Left cardiac atrium (tissue), 4 donors: ENCODE data around the gene MEX3C. TPM values are rescaled to one million over a fixed set of nuclear protein-coding genes. Genes with fewer than 3 reads are reported as not detected.

Experiments used
- ATAC-seq, 2 donors: fragments of 200-7000 bp; cut with Tn5 transposase; one replicate each; pipeline ENCODE4 v1.9.1; 2020; ENCODE audit warnings: mild to moderate bottlenecking in 2 of 2, moderate library complexity in 2 of 2
- DNase-seq: peaks from one replicate; pipeline ENCODE4 v3.0.0-alpha.2; 2020
- intact Hi-C, 2 donors: fragments of 100-400 bp; cut with DNase I; formaldehyde crosslinking; loops; one replicate each; pipeline versions ENCODE4 v1.14.1 to v1.15.1; 2022 to 2023
- total RNA-seq, 2 donors: library from RNA; stranded (reverse); fragmentation: NEBNext Ultra II Directional; extraction: Animal tissue kit (Norgen Biotek cat#: 25700); gene quantifications; one replicate each; pipeline ENCODE4 v1.2.1, GENCODE V29; 2021
- donor health status: DM: no; HTN: yes; CAD: no.
- donor health status: DM: no; HTN: yes; CAD: no; lungs with severe emphysema.
- donor health status: DM: yes; HTN: yes; CAD: no.
- donor health status: Dilated cardiomyopathy.

Gene MEX3C
- total RNA-seq, 2 donors from 2014 or later: 18.2 to 28.4 TPM

- ATAC-seq: no peak
- intact Hi-C loops: no loop called here
- DNase-seq: no peak
Observed at GRCh38 chr18:51164342-51164741, 33.1 kb downstream of the MEX3C start.

- no peak for DNase-seq
- intact Hi-C loops: no loop called here
- no peak for ATAC-seq
Observed at GRCh38 chr18:51163543-51163942, 33.9 kb downstream of the MEX3C start.

- intact Hi-C loops: no loop called here
- ATAC-seq (no peak), DNase-seq (no peak)
Observed at GRCh38 chr18:51162617-51163016, 34.9 kb downstream of the MEX3C start.

- intact Hi-C loops: no loop called here
- no peak for DNase-seq
- ATAC-seq: no peak
Observed at GRCh38 chr18:51160646-51161045, 36.8 kb downstream of the MEX3C start.

GRCh38 chr18:51157215-51157614 lies 40.3 kb downstream of the MEX3C start:
- intact Hi-C loops: no loop called here
- DNase-seq (no peak), ATAC-seq (no peak)

GRCh38 chr18:51154431-51155063 lies 42.9 kb downstream of the MEX3C start:
- no peak for ATAC-seq
- intact Hi-C loops: no loop called here
- DNase-seq: no peak

- DNase-seq (no peak), ATAC-seq (no peak)
- intact Hi-C loops: no loop called here
Observed at GRCh38 chr18:51153659-51154371, 43.7 kb downstream of the MEX3C start.

- no peak for ATAC-seq
- no peak for DNase-seq
- intact Hi-C loops: no loop called here
Observed at GRCh38 chr18:51151568-51152511, 45.6 kb downstream of the MEX3C start.

GRCh38 chr18:51151185-51151567 lies 46.3 kb downstream of the MEX3C start:
- DNase-seq (no peak), ATAC-seq (no peak)
- intact Hi-C loops: no loop called here

- ATAC-seq: no peak
- no peak for DNase-seq
- intact Hi-C loops: no loop called here
Observed at GRCh38 chr18:51150113-51150700, 47.3 kb downstream of the MEX3C start.

GRCh38 chr18:51149670-51150069 lies 47.8 kb downstream of the MEX3C start:
- DNase-seq (no peak), ATAC-seq (no peak)
- intact Hi-C loops: no loop called here

- intact Hi-C loops: no loop called here
- DNase-seq: no peak
Observed at GRCh38 chr18:51146909-51147308, 50.6 kb downstream of the MEX3C start.

GRCh38 chr18:51138936-51139335 lies 58.5 kb downstream of the MEX3C start:
- intact Hi-C loops: no loop called here
- ATAC-seq (no peak), DNase-seq (no peak)

More at GRCh38 chr18:51146909-51147308, 50.6 kb downstream of the MEX3C start:
- ATAC-seq: no peak

GRCh38 chr18:51137891-51138290 lies 59.6 kb downstream of the MEX3C start:
- intact Hi-C loops: no loop called here
- DNase-seq (no peak), ATAC-seq (no peak)

- DNase-seq (no peak), ATAC-seq (no peak)
- intact Hi-C loops: no loop called here
Observed at GRCh38 chr18:51137026-51137729, 60.3 kb downstream of the MEX3C start.

- ATAC-seq: no peak
- intact Hi-C loops: no loop called here
- no peak for DNase-seq
Observed at GRCh38 chr18:51135795-51136194, 61.7 kb downstream of the MEX3C start.

- DNase-seq: no peak
- intact Hi-C loops: no loop called here
- ATAC-seq: no peak
Observed at GRCh38 chr18:51135364-51135763, 62.1 kb downstream of the MEX3C start.

- no peak for ATAC-seq
- DNase-seq: no peak
- intact Hi-C loops: no loop called here
Observed at GRCh38 chr18:51134721-51135120, 62.8 kb downstream of the MEX3C start.

GRCh38 chr18:51133580-51134160 lies 63.8 kb downstream of the MEX3C start:
- DNase-seq (peak; percentile 45), ATAC-seq (peak; percentile 56 to 84)
- intact Hi-C loops: no loop called here
